Measurements from ENCODE around the gene EIF4A3.
"Not testable (repeated sequence)": the region's sequence is repeated elsewhere in the genome, so short reads cannot be mapped to it uniquely, and the experiment has no call there.

DNA sequence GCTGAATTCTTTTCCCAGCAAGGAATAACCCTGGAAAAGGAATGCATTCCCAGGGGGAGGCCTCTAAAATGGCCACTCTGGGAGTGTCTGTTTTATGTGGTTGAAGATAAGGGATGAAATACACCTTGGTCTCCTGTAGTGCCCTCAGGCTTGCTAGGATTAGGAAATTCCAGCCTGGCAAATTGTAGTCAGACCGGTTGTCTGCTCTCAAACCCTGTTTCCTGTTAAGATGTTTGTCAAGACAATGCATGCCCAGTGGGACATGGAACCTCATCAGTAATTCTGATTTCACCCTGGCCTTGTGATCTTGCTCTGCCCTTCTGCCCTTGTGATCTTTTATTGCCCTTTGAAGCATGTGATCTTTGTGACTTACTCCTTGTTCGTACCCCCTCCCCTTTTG is 8.7 kb upstream of the EIF4A3 start:
- not testable (repeated sequence) for TF ChIP-seq EZH2 (IDR thresholded peaks at IDR 0.05); POLR2AphosphoS5 (IDR thresholded peaks at IDR 0.05; ENCODE audit: borderline replicate concordance, low read depth, low read length)
